ENCODE measurements around the gene BATF3.
"Not testable (repeated sequence)": the region's sequence is repeated elsewhere in the genome, so short reads cannot be mapped to it uniquely, and the experiment has no call there.

BATF3 gene

DNA sequence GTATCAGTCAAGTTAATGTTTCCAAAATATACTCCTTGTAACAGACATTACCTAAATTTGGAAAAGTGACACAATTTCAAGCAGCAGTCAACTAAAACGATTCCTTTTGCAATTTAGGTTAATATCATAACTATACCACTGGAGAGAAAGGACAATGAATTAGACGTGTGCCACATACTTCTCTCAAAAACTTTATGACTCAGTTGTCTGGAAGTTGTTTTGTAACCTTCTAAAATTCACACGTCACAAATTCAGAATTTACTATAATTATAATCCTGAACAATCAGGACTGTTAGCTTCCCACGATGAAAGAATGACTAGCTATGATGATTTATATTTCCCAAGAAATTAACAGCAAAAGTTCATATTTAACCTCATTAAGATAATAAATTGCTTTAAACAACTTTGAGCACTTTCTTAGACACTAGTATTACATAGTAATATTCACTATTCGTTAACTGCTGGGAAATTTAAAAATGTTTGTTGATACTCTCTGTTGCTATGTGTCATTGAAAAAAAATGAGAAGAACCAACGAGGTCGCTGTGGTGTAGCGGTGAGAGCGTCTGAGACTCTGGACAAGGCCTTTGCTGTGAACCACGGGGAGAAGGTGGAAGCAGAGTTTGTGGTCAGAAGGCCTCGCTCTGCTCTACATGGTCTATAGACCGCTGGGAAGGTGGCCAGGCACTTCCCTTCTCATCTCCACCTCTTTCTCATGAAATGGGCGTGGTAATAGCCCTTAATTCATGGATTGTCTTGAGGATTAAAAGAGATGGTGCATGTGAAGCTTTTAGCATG lies 27.9 kb upstream of the BATF3 start:
- TF ChIP-seq EZH2phosphoT487 (IDR thresholded peaks at IDR 0.05; ENCODE audit: borderline replicate concordance): no peak
- TF ChIP-seq, protein P1, sequence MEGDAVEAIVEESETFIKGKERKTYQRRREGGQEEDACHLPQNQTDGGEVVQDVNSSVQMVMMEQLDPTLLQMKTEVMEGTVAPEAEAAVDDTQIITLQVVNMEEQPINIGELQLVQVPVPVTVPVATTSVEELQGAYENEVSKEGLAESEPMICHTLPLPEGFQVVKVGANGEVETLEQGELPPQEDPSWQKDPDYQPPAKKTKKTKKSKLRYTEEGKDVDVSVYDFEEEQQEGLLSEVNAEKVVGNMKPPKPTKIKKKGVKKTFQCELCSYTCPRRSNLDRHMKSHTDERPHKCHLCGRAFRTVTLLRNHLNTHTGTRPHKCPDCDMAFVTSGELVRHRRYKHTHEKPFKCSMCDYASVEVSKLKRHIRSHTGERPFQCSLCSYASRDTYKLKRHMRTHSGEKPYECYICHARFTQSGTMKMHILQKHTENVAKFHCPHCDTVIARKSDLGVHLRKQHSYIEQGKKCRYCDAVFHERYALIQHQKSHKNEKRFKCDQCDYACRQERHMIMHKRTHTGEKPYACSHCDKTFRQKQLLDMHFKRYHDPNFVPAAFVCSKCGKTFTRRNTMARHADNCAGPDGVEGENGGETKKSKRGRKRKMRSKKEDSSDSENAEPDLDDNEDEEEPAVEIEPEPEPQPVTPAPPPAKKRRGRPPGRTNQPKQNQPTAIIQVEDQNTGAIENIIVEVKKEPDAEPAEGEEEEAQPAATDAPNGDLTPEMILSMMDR (conservative IDR thresholded peaks at IDR 0.05; ENCODE audit: low read length): no peak

DNA sequence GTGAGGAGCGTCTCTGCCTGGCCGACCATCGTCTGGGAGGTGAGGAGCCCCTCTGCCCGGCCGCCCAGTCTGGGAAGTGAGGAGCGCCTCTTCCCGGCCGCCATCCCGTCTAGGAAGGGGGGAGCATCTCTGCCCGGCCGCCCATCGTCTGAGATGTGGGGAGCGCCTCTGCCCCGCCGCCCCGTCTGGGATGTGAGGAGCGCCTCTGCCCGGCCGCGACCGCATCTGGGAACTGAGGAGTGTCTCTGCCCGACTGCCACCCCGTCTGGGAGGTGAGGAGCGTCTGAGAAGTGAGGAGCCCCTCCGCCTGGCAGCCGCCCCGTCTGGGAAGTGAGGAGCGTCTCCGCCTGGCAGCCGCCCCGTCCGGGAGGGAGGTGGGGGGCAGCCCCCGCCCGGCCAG lies 25.0 kb upstream of the BATF3 start:
- not testable (repeated sequence) for H3K27me3 ChIP-seq (ENCODE audit: insufficient read depth, low read length, poor library complexity, severe bottlenecking); H3K9ac ChIP-seq (ENCODE audit: low read depth, low read length, poor library complexity, severe bottlenecking); H3F3A ChIP-seq (ENCODE audit: low read depth); H3K4me2 ChIP-seq (ENCODE audit: low read depth, low read length, poor library complexity, severe bottlenecking); H4K20me1 ChIP-seq (ENCODE audit: insufficient read depth, low read length, poor library complexity, severe bottlenecking); H3K9me2 ChIP-seq (replicated peaks; ENCODE audit: low read depth, low read length); H3K79me2 ChIP-seq (ENCODE audit: insufficient read depth, low read length); H2AFZ ChIP-seq (ENCODE audit: low read length); H3K36me3 ChIP-seq (ENCODE audit: insufficient read depth, low read length); H3K4me3 ChIP-seq (ENCODE audit: low read length, poor library complexity, severe bottlenecking); H3K9me3 ChIP-seq (ENCODE audit: insufficient read depth, low read depth, low read length)
- H3K4me1 ChIP-seq (ENCODE audit: insufficient read depth, low read length, poor library complexity, severe bottlenecking): peaks cover 15% of the 10 kb centered on the region

More for the DNA sequence above, 27.9 kb upstream of the BATF3 start:
- Histone ChIP-seq H4K20me1 (ENCODE audit: insufficient read depth, low read length, poor library complexity, severe bottlenecking) (no peaks in the 10 kb centered on the region), H3K9ac (ENCODE audit: low read depth, low read length, poor library complexity, severe bottlenecking) (no peak overlapping the region), H3K4me3 (ENCODE audit: low read length, poor library complexity, severe bottlenecking) (no peak overlapping the region), H3K9me2 (replicated peaks; ENCODE audit: low read depth, low read length) (no peaks in the 10 kb centered on the region), H3F3A (ENCODE audit: low read depth) (no peaks in the 10 kb centered on the region), H3K27me3 (ENCODE audit: insufficient read depth, low read length, poor library complexity, severe bottlenecking) (no peaks in the 10 kb centered on the region), H3K4me2 (ENCODE audit: low read depth, low read length, poor library complexity, severe bottlenecking) (no peak overlapping the region), H3K36me3 (ENCODE audit: insufficient read depth, low read length) (peaks cover 5% of the 10 kb centered on the region; the same call in 1 of the 2 replicates), H3K9me3 (ENCODE audit: insufficient read depth, low read depth, low read length) (no peaks in the 10 kb centered on the region), H3K79me2 (ENCODE audit: insufficient read depth, low read length) (no peaks in the 10 kb centered on the region), H3K4me1 (ENCODE audit: insufficient read depth, low read length, poor library complexity, severe bottlenecking) (peaks cover 3% of the 10 kb centered on the region), H2AFZ (ENCODE audit: low read length) (no peak overlapping the region)

DNA sequence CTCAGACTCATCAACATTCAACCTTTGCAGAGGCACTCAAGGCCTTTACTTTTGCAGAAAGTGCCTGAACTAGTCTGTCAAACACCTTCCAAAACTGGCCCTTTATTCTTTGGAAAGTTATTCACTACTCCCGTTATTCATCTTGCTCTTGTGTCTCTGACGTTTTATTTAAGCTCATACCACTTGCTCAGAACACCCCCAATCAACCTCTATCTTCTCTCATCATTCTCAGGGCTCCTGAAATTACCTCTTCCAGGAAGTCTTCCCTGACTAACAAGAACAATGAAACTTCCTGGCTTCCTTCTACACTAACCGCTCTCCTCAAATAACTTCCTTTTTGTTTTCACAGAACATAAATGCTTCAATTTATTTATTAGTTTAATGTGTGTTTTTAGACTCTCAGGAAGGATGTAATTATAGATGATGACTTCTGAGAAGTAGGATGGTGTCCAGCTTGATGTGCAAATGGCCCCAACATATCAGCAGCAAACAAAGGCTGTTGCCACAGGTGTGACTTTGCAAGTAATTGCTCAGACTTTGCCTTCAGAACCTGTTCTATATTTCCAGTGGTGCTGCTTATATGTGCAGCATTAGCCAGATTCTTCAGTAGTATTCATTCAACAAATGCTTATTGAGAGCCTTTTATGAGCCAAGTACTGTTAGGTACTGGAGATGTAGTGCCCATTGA lies 22.8 kb upstream of the BATF3 start:
- no peak overlapping the region for H2AFZ ChIP-seq (ENCODE audit: low read length)
- no peaks in the 10 kb centered on the region for H3K79me2 ChIP-seq (ENCODE audit: insufficient read depth, low read length)
- H3K4me1 ChIP-seq (ENCODE audit: insufficient read depth, low read length, poor library complexity, severe bottlenecking): peaks cover 15% of the 10 kb centered on the region
- H3K4me2 ChIP-seq (ENCODE audit: low read depth, low read length, poor library complexity, severe bottlenecking): no peak overlapping the region
- no peaks in the 10 kb centered on the region for H3K36me3 ChIP-seq (ENCODE audit: insufficient read depth, low read length)
- TF ChIP-seq, protein P1 (conservative IDR thresholded peaks at IDR 0.05; ENCODE audit: low read length): no peak
- TF ChIP-seq EZH2phosphoT487 (IDR thresholded peaks at IDR 0.05; ENCODE audit: borderline replicate concordance): no peak
- no peaks in the 10 kb centered on the region for H3K9me2 ChIP-seq (replicated peaks; ENCODE audit: low read depth, low read length)
- H3K9me3 ChIP-seq (ENCODE audit: insufficient read depth, low read depth, low read length): no peaks in the 10 kb centered on the region
- H3F3A ChIP-seq (ENCODE audit: low read depth): no peaks in the 10 kb centered on the region
- no peaks in the 10 kb centered on the region for H3K27me3 ChIP-seq (ENCODE audit: insufficient read depth, low read length, poor library complexity, severe bottlenecking)
- H4K20me1 ChIP-seq (ENCODE audit: insufficient read depth, low read length, poor library complexity, severe bottlenecking): no peaks in the 10 kb centered on the region
- no peak overlapping the region for H3K4me3 ChIP-seq (ENCODE audit: low read length, poor library complexity, severe bottlenecking)
- H3K9ac ChIP-seq (ENCODE audit: low read depth, low read length, poor library complexity, severe bottlenecking): no peak overlapping the region
